ENCODE results near the gene PTBP1.
"Not testable (repeated sequence)": the region's sequence is repeated elsewhere in the genome, so short reads cannot be mapped to it uniquely, and the experiment has no call there.

Gene PTBP1

GRCh38 chr19:815079-815774, 18.0 kb downstream of the PTBP1 start:
- no peak for DNase-seq (ENCODE audit: low read depth)
- no peak for TF ChIP-seq CTCF (IDR thresholded peaks at IDR 0.05; ENCODE audit: insufficient read depth, low read depth, low read length, missing control alignments)
- H3K4me3 ChIP-seq (ENCODE audit: low read depth, low read length), result no peak overlapping the region

GRCh38 chr19:815775-816499, 18.7 kb downstream of the PTBP1 start:
- DNase-seq (ENCODE audit: low read depth), result no peak
- TF ChIP-seq CTCF (IDR thresholded peaks at IDR 0.05; ENCODE audit: insufficient read depth, low read depth, low read length, missing control alignments), result no peak
- H3K4me3 ChIP-seq (ENCODE audit: low read depth, low read length), result no peak overlapping the region

- H3K4me3 ChIP-seq (ENCODE audit: low read depth, low read length), result no peak overlapping the region
- no peak for DNase-seq (ENCODE audit: low read depth)
- no peak for TF ChIP-seq CTCF (IDR thresholded peaks at IDR 0.05; ENCODE audit: insufficient read depth, low read depth, low read length, missing control alignments)
These were observed 19.2 kb downstream of the PTBP1 start for GRCh38 chr19:816500-816857.

- not testable (repeated sequence) for DNase-seq (ENCODE audit: low read depth); H3K4me3 ChIP-seq (ENCODE audit: low read depth, low read length)
These were observed 23.0 kb downstream of the PTBP1 start for GRCh38 chr19:820212-820611.

- no peak overlapping the region for H3K4me3 ChIP-seq (ENCODE audit: low read depth, low read length)
- no peak for TF ChIP-seq CTCF (IDR thresholded peaks at IDR 0.05; ENCODE audit: insufficient read depth, low read depth, low read length, missing control alignments)
- no peak for DNase-seq (ENCODE audit: low read depth)
These were observed 24.1 kb downstream of the PTBP1 start for GRCh38 chr19:821231-821824.

GRCh38 chr19:821825-822503, 24.7 kb downstream of the PTBP1 start, which contains the start of gene PLPPR3:
TSS of gene PLPPR3 (minus strand) at chr19:821955. CDS start at chr19:821559, 396 bp downstream.
- H3K4me3 ChIP-seq (ENCODE audit: low read depth, low read length), result no peak within 1 kb of the TSS
- no peak for TF ChIP-seq CTCF (IDR thresholded peaks at IDR 0.05; ENCODE audit: insufficient read depth, low read depth, low read length, missing control alignments)
- DNase-seq (ENCODE audit: low read depth), result no peak

GRCh38 chr19:823565-824121, 26.4 kb downstream of the PTBP1 start:
- no peak overlapping the region for H3K4me3 ChIP-seq (ENCODE audit: low read depth, low read length)
- no peak for DNase-seq (ENCODE audit: low read depth)

More at GRCh38 chr19:823565-824121, 26.4 kb downstream of the PTBP1 start:
- TF ChIP-seq CTCF (IDR thresholded peaks at IDR 0.05; ENCODE audit: insufficient read depth, low read depth, low read length, missing control alignments), result no peak
